Gastroesophageal sphincter (tissue), 3 donors: ENCODE measurements around the gene TBC1D4.
"Not testable (repeated sequence)": the region's sequence is repeated elsewhere in the genome, so short reads cannot be mapped to it uniquely, and the experiment has no call there.

Source experiments
- CTCF ChIP-seq, 4 experiments: fragments of 200-600 bp in 2 of 4; fragments of 450-650 bp in 2 of 4; sonication (generic) in 1 of 4; IDR thresholded peaks; one replicate each; pipeline ENCODE4 v1.5.1; 2017 to 2019; ENCODE audit warnings: antibody characterized with exemption in 4 of 4, mild to moderate bottlenecking in 2 of 4, moderate library complexity in 2 of 4
- POLR2A ChIP-seq, 2 donors: fragments of 450-650 bp; IDR thresholded peaks; one replicate each; pipeline ENCODE4 v1.6.1; 2017; ENCODE audit warnings: antibody characterized with exemption in 2 of 2, mild to moderate bottlenecking in 2 of 2, moderate library complexity in 1 of 2

DNA sequence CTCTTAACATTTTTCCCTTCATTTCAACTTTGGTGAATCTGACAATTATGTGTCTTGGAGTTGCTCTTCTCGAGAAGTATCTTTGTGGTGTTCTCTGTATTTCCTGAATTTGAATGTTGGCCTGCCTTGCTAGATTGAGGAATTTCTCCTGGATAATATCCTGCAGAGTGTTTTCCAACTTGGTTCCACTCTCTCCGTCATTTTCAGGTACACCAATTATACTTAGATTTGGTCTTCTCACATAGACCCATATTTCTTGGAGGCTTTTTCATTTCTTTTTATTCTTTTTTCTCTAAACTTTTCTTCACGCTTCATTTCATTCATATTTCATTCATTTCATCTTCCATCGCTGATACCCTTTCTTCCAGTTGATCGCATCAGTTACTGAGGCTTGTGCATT, 236.4 kb downstream of the TBC1D4 start:
- not testable (repeated sequence) for TF ChIP-seq CTCF, POLR2A (IDR thresholded peaks at IDR 0.05)
